ENCODE results near the gene ZDBF2.
"Not testable (repeated sequence)": the region's sequence is repeated elsewhere in the genome, so short reads cannot be mapped to it uniquely, and the experiment has no call there.

ZDBF2 gene

DNA sequence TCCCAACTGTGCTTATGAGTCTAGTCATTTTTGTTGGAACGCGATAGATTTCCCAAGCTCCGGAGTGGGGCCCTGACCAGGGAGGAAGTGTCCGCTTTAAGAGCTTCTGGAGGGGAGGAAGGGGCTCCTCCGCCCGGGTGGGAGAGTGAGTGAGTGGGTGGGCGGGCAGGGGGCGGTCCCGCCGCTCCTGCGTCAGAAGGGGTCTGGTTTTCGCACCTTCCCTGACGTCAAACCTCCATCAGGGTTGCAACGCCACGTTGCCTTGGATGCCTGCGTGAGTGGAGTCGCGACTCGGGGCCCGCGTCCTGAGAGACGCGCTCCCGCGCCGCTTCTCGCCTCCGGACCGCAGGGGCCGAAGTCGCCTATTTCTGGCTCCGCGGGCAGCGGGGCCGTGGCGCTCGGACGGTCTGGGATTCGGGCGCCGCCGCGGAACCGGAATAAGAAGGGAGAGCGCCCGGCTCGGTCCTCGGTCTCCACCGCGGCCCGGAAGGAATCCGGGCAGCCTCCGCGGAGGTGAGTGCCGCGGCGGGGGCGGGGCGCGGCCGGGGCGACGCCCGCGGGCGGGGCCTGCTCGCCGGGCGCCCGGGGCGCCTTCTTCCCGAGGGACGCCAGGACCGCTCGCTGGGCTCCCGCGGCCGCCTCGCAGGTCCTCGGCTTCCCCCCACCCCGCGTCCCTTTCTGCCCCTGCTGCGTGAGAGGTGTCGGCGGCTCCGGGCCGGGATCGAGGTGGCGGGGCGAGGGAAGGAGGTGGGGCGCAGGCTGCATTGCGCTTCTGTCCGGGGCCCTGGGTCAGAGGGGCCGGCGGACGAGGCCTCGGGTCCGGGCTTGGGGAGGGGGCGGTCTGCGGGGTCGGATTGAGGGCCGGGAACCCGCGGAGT lies at the start of gene ZDBF2:
Gene ZDBF2, plus strand, starts transcription at position 230 of the 878 bp plus-strand sequence. CDS start 7,187 bp downstream, outside the sequence.
- DNase-seq, result no peak

DNA sequence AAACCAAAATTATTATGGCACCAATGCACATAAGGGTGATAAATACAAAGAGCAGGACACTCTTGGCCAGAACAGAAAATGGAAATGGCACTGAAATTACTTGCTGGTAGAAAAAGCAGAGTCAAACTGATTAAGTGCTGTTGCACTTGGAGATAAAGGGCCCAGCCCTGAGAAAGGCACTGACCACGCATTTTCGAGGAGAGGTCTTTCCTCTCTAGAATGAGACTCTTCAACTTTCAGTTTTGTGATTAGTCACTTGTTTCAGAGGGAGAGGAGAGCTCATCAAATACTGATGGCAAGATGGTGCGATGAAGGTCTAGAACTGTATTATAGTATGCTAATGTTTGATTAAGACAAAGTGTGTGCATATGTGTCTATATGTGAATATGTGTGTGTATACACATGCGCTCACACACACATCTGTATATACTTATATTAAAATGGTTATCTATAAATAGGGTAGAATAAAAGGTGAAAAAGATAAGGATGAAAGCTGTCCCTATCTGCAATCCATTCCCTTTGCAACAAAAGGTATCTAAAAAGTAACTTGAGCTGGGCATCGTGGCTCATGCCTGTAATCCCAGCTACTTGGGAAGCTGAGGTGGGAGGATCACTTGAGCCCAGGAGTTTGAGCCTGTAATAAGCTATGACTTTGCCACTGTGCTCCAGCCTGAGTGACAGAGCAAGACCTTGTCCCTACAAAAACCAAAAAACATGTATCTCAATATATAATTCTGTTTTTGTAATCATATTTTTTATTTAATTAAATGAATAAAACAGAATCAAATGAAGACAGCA lies 48.8 kb upstream of the ZDBF2 start:
- DNase-seq, result no peak

DNA sequence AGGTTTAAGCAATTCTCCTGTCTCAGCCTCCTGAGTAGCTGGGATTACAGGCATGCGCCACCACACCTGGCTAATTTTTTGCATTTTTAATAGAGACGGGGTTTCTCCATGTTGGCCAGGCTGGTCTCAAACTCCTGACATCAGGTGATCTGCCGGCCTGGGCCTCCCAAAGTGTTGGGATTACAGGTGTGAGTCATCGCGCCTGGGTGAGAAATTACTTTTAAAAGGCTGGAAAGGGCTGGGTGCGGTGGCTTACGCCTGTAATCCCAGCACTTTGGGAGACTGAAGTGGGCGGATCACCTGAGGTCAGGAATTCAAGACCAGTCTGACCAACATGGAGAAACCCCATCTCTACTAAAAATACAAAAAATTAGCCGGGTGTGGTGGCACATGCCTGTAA lies 45.8 kb upstream of the ZDBF2 start:
- DNase-seq, result not testable (repeated sequence)

DNA sequence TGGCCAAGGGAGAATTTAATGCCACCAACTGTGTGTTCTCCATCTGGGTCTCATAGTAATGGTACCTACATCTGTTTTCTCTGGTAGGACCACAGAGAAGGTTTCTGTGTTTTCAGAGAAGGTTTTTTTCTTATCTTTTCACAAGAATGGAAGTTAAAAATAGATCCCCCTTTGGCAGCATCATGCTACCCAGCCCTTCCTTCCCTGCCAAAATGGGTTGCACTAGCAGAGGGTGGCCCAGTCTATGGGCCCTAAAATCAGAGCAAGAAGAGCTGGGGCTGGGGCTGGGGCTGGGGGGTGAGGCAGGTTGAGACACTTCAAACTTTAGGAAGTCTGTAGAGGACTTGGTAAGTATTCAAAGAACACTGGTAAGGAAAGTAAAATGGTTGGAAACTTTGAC lies 44.8 kb upstream of the ZDBF2 start:
- no peak for DNase-seq

DNA sequence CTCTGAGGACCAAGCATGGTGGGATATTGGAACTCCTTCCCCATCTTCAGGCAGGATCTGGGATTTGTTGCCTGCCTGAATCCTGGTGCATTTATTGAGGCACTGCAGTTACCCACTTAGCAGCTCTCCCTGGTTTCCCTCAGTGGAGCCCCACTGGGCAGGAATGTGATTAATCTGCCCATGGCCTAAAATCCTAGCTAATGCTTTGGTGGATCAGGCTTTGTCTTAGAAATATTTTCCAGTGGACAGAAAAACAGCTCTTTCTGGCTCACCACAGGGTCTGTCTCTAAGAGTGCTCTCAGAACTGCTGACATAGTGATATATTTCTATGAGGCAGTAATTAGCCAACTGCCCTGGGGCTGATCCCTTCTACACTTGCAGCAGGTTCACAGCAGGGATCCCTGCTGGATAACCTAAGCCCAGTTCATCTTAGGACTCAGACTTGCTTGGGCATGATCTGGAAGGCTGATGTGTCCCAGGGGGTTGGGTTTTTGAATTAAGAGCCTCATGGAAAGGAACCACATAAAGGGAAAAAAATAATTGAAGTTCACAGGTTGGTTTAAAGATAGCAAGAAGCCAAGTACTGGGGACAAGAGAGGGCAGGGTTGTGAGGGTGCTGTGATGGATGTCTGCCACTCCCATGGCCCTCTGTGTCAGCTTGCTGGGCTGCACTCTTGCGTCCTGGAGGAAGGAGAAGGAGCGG lies 44.3 kb upstream of the ZDBF2 start:
- no peak for DNase-seq

DNA sequence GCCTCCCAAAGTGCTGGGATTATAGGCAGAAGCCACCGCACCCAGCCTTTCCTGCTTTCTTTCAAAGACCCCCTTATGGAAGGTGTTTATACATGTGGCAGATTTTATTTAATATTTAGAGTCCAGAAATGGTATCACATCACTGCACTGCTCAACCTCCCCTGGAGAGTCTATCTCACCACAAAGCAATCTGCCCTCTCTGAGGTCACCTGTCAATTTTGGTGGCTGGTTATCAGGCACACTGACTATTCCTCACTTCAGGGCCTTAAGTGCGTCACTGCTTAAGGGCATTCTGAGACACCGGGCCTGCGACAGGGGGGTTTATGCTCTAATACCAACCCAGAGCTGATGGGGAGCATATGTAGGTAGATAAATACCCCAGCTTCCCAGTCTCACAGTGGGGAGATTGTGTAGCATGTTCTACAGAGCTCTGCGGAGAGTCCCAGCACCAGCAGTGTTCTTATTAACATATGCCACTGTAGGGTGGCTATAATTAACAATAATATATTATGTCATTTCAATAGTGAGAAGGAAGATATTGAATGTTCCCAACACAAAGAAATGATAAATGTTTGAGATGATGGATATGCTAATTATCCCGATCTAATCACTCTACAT lies 42.7 kb upstream of the ZDBF2 start:
- DNase-seq, result no peak

DNA sequence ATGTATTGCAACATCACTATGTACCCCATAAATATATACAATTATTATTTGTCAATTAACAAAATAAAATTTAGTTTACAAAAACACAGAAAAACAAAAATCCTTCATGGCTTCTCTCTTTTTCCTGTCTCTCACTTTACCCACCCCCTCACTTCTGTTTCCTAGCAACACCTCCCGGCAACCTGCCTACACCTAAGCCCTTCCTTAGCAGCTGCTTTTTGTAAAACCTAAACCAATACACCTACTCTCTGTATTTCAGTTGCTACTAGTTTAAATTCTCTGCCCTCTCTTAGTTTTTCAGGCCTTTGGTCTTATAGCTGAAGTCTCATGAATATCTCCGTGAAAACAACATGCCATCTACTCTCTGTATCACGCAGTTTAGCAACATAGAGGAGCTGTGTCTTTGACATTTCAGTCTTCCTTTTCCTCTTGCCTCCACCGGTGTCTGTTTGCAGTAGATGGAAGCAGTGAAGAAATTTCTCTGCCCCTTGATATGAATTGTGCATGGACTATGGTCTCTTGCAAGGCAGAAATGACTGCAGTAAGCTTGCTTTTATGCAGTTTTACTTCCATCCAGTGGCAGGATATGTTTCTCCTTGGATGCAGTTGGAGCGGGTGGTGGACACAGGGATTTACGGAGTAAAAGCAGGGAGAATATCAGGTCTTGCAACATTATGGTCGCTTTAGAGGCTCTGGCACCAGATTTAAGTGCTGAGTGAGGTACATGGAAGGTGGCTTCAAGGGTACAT lies 42.0 kb upstream of the ZDBF2 start:
- DNase-seq, result no peak

DNA sequence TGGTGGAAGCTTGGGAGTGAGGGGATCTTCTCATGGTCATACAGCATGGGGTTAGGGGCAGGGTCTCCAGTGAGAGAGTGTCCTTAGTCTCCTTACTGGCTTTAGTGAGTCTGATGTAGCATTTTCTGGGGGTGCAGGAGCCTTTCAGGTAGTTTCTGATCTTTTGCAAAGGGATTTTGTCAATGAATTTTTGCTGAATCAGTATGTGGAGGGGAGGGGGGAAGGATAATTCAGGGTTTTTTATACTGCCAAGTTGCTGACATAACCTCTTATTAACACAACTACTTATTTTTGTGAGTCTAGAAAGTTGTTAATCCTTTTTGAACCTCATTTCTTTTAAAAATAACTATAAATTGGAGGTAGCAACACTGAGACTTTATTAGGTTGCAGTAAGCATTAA lies 35.3 kb upstream of the ZDBF2 start:
- no peak for DNase-seq

DNA sequence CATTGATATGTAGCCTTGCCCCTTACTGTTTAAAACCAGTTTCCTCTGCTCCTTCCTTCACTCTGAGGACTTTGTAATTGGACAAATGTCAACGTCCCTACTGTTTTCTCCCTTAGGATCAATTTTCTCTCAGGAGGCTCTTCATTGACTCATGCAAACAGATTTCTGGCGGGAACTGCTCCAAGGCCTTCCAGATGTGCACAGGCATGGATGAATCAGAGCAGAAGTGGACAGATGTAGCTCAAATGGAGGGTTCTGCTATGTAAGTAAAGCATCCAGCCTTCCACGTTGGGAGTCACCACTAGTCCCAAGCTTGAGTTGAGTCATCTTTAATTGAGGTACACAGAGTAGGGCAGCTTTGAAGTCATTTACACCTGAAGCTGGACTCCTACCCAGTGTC lies 34.1 kb upstream of the ZDBF2 start:
- DNase-seq, result no peak

DNA sequence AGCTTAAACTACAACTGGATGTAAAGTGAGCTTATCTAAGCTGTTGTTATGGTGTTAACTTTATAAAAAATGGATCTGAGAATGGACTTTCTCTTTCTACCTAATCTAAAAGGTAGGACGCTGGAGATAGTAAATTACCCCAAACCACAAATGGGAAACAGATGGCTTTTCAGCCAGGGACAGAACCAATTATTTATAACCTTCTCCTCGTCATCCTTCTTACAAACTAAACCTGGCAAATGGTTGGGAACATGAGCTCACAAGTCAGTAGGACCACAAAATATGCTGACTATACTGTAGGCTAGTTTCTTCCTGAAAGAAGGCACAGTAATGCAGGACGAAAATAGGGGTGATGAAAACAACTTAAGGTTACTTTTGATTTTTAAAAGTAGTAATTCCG lies 32.7 kb upstream of the ZDBF2 start:
- DNase-seq, result no peak

DNA sequence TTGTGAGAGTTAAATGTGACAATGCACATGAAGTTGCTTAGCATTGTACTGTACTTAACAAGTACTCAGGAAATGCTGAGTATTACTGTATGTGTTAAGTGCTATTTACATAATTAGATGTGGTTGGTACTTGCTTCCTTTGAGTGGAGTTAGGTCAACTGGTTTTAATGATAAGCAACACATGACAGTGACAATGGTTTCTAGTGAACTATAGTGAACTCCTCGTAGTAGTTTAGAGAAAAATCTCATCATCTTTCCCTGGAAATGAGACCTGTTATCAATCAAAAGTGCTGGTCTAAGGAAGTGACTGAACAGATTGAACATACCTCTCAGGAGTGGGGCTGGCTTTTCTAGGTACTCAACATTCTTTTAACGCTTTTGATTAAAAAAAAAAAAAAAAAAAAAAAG lies 29.2 kb upstream of the ZDBF2 start:
- DNase-seq, result no peak

DNA sequence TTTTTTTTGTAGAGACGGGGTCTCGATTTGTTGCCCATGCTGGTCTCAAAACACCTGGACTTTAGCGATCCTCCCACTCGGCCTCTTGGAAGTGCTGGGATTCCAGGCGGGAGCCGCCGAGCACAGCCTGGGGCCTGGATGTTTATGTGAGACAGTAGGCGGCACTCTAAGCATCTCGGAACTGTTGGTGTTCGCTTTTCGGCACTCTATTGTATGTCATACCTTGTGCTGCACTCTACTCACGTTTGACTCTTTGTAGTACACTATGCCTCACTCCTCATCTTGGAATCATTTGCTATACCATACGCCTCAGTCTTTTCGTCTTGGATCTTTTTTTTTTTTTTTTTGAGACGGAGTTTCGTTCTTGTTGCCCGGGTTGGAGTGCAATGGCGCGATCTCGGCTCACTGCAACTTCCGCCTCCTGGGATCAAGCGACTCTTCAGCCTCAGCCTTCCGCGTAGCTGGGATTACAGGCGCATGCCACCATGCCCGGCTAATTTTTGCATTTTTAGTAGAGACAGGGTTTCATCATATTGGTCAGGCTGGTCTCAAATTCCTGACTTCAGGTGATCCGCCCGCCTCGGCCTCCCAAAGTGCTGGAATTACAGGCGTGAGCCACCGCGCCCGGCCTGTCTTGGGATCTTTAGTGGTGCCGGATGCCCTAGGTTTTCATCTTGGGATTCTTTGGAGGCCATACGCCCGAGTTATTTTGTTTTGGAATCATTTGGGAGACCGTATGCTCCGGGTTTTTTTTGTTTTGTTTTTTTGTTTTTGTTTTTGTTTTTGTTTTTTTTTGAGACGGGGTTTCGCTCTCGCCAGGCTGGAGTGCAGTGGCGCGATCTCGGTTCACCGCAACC lies 24.2 kb upstream of the ZDBF2 start:
- DNase-seq, result no peak

DNA sequence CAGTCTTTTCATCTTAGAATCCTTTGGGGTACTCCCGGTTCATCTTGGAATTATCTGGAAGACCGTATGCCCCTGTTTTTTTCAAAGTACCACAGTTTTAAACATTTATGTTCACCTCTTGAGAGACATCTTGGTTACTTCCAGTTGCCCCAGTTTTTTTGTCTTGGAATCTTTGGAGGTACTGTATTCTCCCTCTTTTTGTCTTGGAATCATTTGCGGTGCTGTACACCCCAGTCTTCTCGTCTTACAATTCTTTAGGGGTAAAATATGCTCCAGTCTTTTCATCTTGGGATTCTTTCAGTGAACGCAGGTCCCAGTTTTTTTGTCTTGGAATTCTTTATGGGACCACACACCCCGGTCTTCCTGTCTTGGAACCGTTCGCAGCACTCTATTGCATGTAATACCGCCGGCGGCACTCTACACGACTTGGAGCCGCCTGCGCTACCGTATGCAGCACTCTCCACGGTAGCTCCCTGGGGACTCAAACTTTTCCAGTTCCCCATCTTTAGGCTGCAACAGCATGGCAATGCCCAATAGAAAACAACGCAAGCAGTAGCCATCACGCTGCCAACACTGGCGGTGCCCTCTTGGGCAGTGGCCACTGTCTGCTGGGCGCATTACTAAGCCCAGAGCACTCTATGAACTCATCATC lies 21.2 kb upstream of the ZDBF2 start:
- no peak for DNase-seq

DNA sequence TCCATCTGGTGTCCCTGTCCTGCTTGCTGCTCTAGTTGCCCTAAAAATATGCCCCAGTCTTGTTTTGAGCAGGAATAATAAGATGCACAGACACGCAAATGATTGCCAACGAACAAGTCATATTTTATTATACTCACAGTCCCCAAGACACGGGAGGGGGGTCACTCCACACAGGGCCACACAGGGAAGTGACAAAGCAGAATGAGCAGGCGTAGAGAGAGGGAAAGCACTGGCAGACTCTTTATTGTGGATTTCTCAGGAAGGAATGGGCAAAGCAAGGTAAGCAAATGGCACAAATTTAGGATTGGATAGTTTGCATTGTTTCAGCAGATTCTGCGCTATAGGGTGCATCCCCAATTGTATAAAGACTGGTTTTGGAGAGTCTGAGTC lies 20.7 kb upstream of the ZDBF2 start:
- DNase-seq, result no peak

DNA sequence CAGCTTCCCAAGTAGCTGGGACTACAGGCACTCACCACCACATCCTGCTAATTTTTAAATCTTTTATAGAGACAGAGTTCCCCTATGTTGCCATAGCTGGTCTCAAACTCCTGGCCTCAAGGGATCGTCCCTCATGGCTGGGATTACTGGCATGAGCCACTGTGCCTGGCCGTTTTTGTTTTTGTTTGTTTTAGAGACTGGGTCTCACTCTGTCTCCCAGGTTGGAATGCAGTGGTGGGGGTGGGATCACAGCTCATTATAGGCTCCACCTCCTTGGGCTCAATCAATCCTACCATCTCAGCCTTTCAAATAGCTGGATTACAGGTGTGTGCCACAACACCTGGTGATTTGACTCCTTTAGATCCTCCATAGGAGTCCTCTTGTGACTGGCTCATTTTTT lies 19.5 kb upstream of the ZDBF2 start:
- no peak for DNase-seq

DNA sequence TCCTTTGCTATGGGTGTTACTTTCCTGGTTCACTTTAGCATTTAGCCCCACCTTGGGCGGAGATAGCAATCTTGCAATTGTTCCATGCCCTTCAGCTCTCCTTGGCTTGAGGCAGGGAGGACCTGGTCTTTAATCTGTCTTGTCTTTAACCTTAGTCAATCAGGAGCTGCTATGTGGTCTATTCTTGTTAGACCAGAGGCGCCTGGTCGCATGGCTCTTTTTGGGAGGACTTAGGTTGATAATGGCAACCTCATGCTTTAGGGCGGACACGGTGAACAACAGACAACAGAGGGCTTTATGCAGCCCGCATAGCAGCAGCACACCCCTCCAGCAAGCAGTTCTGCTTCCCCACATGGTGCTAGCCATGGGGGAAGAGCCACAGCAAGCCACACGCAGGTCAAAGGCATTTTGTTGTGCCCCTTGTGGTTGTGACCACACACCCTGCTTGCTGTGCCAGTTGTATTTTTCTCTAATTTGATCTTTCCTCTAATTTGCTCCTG lies 17.7 kb upstream of the ZDBF2 start:
- DNase-seq, result no peak

DNA sequence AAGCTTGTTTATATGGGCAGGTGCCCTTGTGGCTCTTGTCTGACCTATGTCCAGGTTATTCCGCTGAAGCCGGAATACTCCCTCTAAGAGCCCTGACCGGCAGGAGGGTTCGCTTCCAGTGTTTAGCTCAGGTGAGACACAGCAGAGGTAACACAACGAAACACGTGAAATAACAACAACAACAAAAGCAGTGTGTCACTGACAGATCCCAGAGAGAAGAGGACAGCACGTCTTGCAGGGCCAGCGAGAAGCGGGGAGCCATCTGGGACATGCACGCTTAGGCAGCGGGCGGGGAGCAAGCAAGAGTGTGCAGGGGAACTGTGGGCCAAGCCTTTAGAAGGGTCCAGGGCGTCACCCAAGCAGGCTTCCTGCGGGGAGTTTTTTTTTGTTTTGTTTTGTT lies 17.1 kb upstream of the ZDBF2 start:
- DNase-seq, result no peak

DNA sequence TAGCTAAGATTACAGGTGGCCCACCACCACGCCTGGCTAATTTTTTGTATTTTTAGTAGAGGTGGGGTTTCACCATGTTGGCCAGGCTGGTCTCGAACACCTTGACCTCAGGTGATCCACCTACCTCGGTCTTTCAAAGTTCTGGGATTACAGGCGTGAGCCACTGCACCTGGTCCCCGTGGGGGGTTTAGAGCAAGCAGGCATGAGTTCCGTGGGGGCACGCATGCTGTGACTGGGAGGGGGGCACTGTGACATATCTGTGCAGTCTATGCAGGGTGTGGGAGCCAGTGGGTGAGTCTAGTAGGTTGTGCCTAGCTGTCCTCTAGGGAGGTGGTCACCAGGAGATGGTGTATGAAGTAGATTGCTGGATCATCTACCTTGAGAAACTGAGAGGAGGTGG lies 16.6 kb upstream of the ZDBF2 start:
- DNase-seq, result no peak

DNA sequence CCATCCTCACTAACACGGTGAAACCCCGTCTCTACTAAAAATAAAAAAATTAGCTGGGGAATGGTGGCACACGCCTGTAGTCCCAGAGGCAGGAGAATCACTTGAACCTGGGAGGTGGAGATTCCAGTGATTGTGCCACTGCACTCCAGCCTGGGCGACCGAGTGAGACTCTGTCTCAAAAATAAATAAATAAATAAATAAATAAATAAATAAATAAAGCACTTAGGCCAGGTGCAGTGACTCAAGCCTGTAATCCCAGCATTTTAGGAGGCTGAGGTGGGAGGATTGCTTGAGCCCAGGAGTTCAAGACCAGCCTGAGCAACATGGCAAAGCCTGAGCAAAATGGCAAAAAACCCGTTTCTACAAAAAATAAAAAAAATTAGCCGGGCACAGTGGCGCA lies 15.8 kb upstream of the ZDBF2 start:
- DNase-seq, result not testable (repeated sequence)

DNA sequence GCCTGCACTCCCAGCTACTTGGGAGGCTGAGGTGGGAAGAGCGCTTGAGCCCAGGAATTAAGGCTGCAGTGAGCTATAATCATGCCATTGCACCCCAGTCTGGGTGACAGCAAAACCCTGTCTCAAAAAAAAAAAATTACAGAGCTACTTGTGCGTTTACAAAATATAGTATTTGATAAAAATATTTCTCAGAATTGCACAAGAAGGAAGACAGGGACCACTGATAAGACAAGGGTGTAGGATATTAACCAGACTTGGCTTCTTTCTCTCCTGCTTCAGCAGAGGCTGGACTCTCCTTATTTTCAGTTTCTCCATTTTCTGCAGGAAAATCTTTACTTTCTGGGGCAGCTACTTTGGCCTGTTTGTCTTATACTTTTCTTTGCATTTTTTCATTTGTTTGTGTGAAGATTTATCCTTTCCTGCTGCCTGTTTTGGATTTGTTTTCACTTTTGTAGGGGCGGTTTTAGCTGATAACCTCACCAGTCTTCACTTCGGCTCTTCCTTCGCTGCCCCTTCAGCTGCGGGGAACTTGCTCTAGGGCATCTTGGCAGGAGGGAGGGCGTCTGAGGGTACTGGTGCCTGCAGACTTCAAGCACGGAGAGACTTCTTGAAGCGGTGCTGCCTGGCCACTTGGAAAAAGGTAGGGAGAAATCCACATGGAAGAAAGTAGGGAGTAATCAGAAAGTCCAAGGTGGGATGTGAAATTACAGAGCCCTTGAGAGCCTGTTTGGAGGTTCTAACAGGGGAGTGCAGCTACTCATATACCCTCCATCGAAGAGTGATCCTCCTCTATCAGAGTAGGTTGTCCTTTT lies 14.9 kb upstream of the ZDBF2 start:
- DNase-seq, result no peak
